Measurements from ENCODE around the gene SLC29A4.
"Not testable (repeated sequence)": the region's sequence is repeated elsewhere in the genome, so short reads cannot be mapped to it uniquely, and the experiment has no call there.

The SLC29A4 gene, protein sequence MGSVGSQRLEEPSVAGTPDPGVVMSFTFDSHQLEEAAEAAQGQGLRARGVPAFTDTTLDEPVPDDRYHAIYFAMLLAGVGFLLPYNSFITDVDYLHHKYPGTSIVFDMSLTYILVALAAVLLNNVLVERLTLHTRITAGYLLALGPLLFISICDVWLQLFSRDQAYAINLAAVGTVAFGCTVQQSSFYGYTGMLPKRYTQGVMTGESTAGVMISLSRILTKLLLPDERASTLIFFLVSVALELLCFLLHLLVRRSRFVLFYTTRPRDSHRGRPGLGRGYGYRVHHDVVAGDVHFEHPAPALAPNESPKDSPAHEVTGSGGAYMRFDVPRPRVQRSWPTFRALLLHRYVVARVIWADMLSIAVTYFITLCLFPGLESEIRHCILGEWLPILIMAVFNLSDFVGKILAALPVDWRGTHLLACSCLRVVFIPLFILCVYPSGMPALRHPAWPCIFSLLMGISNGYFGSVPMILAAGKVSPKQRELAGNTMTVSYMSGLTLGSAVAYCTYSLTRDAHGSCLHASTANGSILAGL

DNA sequence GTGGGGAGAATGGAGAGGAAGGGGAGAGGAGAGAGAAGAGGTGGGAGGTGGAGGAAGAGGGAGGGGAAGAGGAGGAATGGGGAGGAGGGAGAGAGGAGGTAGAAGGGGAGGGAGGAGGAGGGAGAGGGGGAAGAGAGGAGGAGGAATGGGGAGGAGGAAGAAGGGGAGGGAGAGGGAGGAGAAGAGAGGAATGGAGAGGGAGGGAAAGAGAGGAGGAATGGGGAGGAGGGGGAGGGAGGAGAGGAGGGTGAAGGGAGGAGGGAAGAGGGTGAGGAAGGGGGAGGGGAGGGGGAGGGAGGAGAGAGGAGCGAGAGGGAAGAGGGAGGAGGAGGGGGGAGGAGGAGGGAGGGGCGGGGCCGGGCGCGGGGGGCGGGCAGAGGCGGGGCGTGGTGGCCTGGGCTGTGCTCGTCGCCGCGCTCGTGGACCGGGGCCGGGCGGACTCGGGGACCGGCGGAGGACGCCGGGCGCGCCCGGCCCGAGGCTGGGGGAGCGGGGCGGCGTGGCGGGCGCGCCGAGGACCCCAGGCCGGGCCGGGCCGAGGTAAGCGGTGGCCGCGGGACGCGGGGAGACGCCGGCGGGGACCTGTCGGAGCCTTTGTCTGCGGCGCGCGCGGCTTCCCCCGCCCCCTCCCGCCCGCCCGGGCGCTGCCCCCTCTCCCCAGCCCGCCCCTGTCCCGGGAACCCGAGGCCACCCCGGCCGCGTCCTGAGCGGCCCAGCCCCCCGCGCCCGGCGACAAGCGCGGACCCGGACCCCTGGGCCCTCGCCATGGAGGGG is at the start of gene SLC29A4:
Gene SLC29A4 (plus strand): TSS at position 401 of the 774 bp plus-strand sequence. CDS start 4,874 bp downstream, outside the sequence.
- DNase-seq (ENCODE audit: low read depth) = no peak

GRCh38 chr7:5234852-5235831 is 47.6 kb upstream of the SLC29A4 start:
- no peak for DNase-seq (ENCODE audit: low read depth)

DNA sequence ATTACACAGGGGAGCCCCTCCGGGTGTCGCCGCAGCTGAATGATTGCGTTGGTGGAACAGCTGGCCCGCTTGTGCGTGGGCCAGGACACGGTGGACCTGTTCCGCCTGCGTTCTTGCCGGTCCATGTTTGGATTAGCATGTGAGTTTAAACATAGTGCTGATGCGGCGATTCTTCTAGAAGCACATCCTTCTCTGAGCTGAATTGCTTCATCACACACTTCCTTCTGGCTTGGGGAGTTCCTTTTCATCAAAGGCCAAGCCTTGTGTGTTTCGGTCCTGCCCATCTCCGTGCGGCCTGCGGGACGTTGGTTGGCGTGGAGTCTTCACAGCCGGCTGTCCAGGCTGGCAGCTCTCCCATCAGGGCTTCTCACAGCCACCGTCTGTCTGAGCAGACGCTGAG is 45.5 kb upstream of the SLC29A4 start:
- no peak for DNase-seq (ENCODE audit: low read depth)

GRCh38 chr7:5238500-5238899 is 44.2 kb upstream of the SLC29A4 start:
- DNase-seq (ENCODE audit: low read depth) = no peak

GRCh38 chr7:5243261-5243660 is 39.5 kb upstream of the SLC29A4 start:
- DNase-seq (ENCODE audit: low read depth) = no peak

DNA sequence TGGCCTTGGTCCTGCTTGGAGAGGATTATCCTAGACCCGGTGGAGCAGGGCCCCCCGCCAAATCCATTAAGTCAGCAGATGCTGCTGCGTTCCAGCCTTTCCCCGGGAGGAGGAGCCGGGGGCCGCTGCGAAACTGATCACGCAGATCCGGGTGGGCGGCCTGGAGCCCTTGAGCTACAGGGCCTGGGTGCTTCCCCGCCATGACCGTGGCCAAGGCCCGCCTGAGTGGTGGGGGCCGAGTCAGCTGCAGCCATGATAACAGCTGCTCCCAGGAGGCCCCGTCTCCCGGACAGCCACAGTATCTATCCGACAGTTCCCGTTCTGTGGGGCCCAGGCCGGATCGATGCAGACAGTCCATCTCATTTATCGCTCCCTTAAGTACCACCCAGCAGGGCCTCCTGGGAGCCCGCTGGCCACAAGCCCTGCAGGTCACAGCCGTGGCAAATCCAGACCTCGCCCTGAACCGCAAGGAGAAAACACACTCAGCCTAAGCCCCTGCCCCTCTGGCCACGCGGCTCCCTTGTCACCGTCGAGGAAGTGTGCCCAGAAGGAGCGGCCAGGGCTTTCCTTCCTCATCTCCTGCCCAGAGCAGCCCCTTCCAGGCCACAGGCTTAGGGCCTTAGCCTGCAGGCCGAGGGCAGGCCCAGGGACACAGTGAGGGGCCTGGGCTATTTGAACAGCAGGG is 34.4 kb upstream of the SLC29A4 start:
- no peak for DNase-seq (ENCODE audit: low read depth)

- not testable (repeated sequence) for DNase-seq (ENCODE audit: low read depth)
Measured at GRCh38 chr7:5250787-5251186, 32.0 kb upstream of the SLC29A4 start.

GRCh38 chr7:5253529-5253928 is 29.2 kb upstream of the SLC29A4 start:
- not testable (repeated sequence) for DNase-seq (ENCODE audit: low read depth)

DNA sequence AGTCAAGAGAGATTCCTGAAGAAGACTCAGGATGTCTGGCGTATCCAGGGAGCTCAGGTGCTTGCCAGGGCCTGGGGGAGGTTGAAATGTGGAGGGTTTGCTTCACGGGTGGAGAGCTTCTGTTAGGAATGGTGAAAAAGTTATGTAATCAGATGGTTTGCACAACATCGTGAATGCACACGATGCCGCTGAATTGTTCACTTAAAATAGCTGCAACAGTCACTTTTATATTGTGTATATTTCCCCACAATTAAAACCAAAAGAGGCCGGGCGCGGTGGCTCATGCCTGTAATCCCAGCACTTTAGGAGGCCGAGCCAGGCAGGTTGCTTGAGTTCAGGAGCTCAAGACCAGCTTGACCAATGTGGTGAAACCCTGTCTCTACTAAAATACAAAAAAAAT is 28.4 kb upstream of the SLC29A4 start:
- DNase-seq (ENCODE audit: low read depth) = not testable (repeated sequence)

GRCh38 chr7:5255832-5256231 is 26.9 kb upstream of the SLC29A4 start:
- DNase-seq (ENCODE audit: low read depth) = no peak

GRCh38 chr7:5260530-5261068 is 22.1 kb upstream of the SLC29A4 start:
- DNase-seq (ENCODE audit: low read depth) = not testable (repeated sequence)

DNA sequence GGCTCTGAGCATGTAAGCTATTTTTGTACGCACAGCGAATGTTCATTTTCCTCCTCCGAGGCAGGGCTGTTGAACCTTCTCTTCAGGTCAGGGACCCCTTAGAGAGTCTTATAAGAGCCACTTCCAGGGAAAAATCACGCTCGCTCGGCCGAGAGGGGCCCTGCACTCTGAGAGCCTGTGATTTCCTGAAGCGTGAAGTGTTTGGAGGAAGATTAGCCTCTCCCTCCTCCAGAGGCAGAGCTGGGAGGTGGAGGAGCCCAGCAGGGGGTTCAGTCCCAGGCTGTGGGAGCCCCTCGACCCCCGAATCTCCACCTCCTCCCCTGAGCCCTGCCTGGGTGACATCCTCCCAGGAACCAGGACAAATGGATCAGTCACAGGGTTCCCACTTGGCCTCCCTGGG is 19.7 kb upstream of the SLC29A4 start:
- not testable (repeated sequence) for DNase-seq (ENCODE audit: low read depth)

- DNase-seq (ENCODE audit: low read depth) = no peak
Measured at GRCh38 chr7:5265320-5266190, 17.2 kb upstream of the SLC29A4 start.

GRCh38 chr7:5266191-5267028 is 16.3 kb upstream of the SLC29A4 start:
- DNase-seq (ENCODE audit: low read depth) = no peak

DNA sequence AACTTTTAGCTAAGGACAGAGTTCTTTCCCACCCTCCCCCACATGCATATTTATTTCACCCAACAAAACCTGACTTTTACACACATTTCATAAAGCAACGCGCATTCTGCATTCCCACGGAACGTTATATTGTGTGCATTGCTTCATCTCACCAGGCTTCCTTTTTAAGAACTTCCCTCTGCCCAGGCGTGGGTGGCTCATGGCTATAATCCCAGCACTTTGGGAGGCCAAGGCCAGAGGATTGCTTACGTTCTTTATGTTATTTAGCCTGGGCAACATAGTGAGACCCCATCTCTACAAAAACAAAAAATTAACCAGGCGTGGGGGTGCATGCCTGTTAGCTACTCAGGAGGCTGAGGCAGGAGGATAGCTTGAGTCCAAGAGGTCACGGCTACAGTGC is 14.9 kb upstream of the SLC29A4 start:
- not testable (repeated sequence) for DNase-seq (ENCODE audit: low read depth)

DNA sequence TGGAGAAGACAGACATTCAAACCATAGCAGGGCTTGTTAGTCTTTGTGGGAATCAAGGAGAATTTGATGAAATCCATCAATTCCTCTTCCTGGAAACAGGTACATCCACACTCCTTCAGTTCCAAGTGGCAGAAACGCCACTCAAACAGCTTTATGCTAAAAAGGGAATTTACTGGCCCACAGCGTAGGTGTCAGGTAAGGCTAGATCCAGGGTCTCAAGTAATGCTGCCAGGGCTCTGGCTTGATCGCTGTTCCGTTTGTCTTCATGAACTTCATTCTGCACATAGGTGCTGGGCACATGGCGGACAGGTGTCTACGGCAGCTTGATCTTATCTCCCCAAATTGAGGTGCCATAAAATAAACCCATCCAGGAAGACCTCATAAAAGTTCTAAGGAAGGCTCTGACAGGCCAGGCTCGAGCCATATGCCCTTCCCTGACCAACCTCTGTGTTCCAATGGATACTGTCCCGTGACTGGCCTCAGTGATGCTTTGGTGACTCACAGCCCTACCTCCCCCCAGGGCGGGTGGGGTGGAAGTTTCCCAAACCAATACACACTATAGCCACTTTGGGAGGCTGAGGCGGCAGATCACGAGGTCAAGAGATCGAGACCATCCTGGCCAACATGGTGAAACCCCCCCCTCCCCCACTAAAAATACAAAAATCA is 12.6 kb upstream of the SLC29A4 start:
- DNase-seq (ENCODE audit: low read depth) = not testable (repeated sequence)

DNA sequence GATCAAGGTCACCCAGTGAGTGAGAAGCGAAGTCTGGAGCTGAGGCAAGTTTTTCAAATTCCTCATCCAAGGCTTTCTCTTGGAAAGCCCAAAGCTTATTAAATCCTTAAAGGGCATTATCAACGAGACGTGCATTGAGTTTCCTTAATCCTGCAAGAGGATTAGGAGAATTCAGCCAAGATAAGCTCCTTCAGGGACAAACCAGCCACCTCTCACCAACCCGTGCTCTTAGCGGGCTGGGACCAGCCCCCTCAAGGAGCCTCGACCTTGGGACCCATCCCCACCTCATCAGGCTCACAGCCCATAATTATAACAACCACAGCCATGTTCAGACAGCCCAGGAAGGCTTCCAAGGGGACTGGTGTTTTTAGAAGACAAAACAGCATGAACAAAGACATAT is 12.0 kb upstream of the SLC29A4 start:
- no peak for DNase-seq (ENCODE audit: low read depth)

- DNase-seq (ENCODE audit: low read depth) = not testable (repeated sequence)
Measured at GRCh38 chr7:5273831-5274405, 8.8 kb upstream of the SLC29A4 start.
